A172 (cell line): Measurements from ENCODE around the gene GPRIN1. TPM values are rescaled to one million over a fixed set of nuclear protein-coding genes. Genes with fewer than 3 reads are reported as not detected.

ENCODE experiments used
- DNase-seq: peaks from one replicate; pipeline ENCODE4 v3.0.0-alpha.2; 2015; ENCODE audit warnings: low spot score
- total RNA-seq: library from RNA; depleted of rRNA; stranded (reverse); fragments of >200 nt; shearing (Covaris generic); gene quantifications from 2 replicates; pipeline ENCODE4 v1.2.3, GENCODE V29; 2014

Gene GPRIN1
- total RNA-seq, 1 experiment from 2014 or later, result 24.6 TPM

DNA sequence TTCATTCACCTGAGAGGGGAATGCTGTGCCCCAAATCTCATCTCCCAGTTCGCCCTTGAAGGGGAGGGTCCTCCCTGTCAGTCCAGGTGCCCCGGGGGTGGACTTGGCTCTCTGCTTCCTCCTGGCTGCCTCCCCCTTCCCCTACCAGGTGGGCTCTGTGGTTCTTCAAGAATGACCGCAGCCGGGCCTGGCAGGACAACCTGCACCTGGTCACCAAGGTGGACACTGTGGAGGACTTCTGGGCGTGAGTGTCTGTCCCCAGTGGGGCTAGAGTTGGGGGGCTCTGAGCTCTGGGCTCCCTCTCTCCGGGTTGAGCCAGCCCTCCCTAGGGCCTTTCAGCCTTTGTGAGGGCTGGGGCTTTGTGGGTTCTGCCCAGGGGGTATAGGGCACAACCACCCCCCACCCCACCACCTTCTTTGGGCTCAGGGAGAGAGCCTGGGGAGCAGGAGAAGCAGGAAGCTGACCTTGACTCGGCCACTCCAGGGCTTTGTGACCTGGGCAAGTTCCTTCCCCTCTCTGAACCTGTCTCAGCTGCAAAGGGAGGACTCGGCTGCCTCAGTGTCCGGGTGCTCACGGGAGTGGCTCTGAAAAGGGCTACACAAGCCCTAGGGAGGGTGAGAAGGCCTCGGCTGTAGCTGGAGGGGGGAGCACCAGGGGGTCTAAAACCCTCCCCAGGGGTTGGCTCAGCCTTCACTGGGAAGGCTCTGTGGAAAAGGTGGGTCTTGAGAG is 33.7 kb upstream of the GPRIN1 start:
- DNase-seq, result no peak

DNA sequence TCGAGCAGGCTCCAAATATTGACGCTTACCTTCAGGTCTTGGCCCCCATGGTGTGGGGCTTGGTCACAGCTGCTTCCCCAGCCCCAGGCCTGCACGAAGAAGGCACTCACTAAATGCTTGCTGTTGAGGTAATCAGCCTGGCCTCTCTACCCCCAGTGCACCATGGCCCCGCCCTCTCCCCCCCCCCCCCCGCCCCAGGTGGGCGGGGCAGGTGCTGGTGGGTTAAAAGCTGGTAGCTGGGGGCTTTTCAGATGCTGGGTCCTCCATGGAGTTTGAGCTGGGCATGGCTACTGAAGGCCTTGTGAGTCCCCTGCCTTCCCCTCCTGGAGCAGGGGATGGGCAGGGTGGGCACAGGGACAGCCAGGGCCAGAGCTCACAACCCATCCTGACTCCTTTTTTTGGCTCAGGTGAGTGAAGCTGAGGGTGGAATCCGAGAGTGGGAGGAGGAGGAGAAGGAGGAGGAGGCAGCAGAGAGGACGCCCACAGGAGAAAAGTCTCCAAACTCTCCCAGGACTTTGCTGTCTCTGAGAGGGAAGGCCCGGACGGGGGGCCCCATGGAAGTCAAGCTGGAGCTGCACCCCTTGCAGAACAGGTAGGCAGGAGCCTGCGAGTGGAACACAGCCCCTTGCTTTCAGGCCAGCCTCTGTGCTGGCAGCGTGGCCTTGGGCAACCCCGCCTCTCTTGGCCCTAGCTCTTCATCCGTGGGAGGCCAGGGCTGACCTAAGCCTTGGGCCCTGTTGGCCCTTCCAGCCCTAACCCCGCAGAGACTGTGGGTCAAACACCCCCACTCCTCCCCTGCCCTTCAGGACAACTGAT is 32.9 kb upstream of the GPRIN1 start:
- DNase-seq, result no peak

- no peak for DNase-seq
These were observed 30.7 kb upstream of the GPRIN1 start for GRCh38 chr5:176640616-176641015.

- peak; percentile 41 for DNase-seq
These were observed 30.0 kb upstream of the GPRIN1 start for GRCh38 chr5:176639981-176640380.

- DNase-seq, result no peak
These were observed 29.3 kb upstream of the GPRIN1 start for GRCh38 chr5:176639208-176639607.

- DNase-seq, result no peak
These were observed 28.5 kb upstream of the GPRIN1 start for GRCh38 chr5:176638437-176638836.

DNA sequence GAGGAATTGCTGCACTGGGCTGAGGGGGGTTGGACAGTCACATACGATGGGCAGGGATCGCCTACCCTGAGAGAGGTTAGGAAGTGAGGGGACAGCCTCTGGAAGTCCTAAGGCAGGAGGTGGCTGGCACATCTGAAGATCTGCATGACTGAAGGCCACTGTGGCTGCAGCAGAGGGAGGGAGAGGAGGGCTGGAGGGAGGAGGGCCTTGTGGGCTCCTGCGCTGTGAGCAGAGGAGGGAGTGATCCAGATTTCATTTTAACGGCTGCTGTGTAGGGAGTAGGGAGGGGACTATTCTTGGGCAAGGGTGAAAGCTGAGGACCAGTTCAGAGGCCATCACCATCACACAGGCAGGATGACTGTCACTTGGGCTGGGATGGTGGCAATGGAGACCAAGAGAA is 27.6 kb upstream of the GPRIN1 start:
- no peak for DNase-seq

- DNase-seq, result no peak
These were observed 26.5 kb upstream of the GPRIN1 start for GRCh38 chr5:176636426-176636825.

GRCh38 chr5:176633598-176633997 is 23.6 kb upstream of the GPRIN1 start:
- no peak for DNase-seq

DNA sequence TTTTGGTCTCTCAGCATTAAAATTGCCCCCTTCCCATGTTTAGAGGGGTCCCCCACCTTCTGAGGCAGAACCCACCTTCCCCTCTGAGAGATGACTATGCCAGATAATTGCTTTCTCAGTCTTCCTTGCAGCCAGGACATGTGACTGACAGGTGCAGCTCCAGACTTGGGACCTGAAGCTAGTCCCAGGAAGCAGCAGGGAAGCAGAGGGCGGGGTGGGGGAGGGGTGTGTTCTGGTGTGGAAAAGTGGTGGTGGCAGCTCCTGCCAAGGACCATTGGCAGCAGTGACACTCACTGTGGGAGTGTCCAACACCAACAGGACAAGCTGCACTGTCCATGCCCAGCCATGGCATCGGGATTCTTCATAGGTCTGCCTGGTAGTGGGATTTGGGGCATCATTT is 22.8 kb upstream of the GPRIN1 start:
- DNase-seq, result no peak

DNA sequence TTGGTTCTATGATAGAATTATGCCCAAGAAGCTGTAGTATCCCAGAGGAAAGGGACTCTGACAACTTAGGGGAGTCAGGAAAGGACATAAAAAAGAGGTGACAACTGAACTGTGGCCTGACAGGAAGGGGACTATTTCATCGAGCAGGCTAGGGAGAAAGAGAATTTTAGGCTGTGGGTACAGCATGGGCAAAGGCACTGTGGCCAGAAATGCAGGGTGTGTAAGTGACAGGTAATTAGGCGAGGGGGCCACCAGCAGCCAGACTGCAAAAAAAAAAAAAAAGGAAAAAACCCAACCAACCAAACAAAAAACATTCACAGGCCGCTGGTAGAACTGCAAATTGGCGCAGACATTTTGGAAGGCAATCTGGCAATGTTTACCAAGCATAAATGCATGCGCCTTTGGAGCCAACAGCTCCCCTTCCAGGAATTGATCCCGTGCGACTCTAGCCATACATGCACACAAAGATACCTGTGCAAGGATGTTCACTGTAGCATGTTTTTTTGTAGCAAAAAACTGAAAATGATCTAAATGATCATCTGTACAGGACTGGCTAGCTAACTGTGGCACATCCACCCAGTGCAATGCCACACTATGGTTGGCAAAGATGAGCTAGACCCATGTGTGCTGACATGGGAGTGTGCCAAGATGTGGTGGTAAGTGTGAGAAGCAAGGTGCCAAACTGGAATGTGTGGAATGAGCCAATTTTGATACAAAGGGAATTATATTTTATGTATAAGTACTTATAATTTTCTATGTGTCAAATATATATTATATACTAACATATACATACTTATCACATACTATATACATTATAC is 21.6 kb upstream of the GPRIN1 start:
- DNase-seq, result no peak

GRCh38 chr5:176630681-176631222 is 20.8 kb upstream of the GPRIN1 start:
- no peak for DNase-seq

DNA sequence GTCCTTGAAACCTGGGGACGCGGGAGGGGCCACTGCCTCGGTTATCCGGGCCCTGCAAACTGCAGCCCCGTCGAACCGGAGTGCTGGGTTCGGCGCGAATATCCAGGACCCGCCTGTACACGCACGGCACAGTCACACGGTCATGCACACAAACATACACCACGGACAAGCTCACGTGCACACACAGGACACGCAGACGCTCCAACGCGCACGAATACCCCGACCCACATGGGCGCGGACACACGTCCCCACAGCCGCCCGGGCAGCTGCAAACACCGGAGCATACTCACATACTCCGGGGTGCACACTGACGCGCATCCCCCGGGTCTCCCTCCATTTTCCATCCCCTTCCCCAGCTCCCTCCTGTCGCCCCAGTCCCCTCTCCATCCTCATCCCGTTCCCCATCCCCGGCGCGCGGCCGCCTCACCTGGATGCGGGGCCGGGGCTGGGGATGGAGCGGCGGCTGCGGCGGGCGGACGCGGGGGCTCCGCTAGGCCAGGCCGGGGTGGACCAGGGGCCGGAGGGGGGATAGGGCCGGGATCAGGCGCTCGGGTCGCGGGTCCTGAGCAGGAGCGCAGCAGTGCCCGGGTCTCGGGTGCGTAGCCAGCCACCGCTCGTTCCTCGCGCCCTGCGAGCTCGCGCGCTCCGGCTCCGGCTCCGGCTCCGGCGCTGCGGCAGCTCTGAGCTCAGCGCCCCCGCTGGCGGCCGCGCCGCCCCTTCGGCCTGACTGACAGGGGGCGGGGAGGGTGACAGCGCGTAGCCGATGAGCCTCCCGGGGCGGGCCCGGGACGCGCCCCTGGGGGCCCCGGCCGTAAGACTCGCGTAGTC is 20.1 kb upstream of the GPRIN1 start, which contains the start of the genes EIF4E1B and SNCB:
TSS of gene EIF4E1B (plus strand) at position 823 of the 828 bp plus-strand sequence. CDS start 12,113 bp downstream, outside the sequence.
TSS of gene SNCB (minus strand) at position 682 of the 828 bp plus-strand sequence. CDS start 880 bp downstream, outside the sequence.
- no peak for DNase-seq

DNA sequence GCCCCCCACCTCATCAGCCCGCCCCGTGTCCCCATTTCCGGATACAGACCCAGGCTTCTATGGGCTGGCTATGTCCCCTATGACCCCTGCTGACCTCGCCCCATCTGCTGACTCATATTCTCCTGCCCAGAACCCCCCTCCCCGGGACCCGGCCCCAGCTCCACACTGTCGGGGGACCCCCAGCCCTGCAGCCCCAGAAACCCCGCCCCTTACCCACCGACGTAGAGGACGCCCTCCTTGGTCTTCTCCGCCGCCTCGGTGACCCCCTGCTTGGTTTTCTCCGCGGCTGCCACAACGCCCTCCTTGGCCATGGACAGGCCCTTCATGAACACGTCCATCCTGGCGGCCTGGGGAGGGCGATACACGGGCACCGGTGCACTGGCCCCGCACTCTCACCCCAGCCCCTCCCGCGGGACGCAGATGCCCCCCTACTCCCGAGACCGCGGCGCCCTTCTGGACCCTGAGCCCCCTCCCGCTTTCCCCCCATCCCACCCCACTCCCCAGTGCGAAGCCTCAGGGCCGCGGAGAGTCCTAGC is 19.4 kb upstream of the GPRIN1 start:
- no peak for DNase-seq

GRCh38 chr5:176628406-176629228 is 18.7 kb upstream of the GPRIN1 start:
- no peak for DNase-seq

GRCh38 chr5:176627582-176627981 is 17.6 kb upstream of the GPRIN1 start:
- no peak for DNase-seq

GRCh38 chr5:176626876-176627236 is 16.9 kb upstream of the GPRIN1 start:
- DNase-seq, result no peak

DNA sequence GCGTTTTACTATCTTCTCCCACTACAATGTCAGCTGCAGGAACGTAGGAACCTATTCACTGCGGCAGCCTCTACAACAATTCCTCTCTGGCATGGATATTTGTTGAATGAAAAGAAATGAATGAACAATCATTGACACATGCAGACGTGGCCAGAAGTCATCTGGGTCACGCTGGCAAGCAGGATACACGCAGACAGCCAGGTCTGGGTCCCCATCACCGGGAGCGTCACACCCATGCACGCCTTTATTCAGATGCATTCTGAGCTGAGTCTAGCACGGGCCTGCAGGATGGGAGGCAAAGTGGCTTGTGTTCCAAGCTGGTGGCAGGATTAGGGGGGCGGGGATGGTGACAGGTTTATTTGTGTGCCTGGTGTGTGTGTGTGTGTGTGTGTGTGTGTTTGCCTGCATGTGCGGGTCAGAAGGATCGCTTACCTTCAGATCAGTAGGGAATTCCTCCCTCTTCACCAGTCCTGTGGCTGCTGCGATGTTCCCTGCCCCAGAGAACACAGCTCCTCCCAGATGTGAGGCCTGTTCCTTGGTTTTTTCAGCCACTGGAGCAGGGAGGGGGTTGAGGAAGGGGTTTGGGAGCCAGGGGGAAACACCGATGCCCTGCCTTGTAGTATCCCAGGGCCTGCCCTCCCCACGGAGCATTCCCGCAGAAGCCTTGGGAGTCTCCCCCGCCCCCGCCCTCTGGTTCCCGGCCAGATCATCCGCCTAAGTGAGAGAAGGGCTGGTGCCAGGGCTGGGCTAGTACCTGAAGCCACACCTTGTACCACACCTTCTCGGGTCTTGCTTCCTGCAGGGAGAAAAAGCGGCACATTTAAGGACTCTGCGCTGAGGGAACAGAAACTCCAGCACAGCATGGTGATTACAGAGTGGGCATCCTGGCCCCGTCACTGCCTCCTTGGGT is 16.3 kb upstream of the GPRIN1 start:
- no peak for DNase-seq

- DNase-seq, result no peak
These were observed 15.6 kb upstream of the GPRIN1 start for GRCh38 chr5:176625512-176625911.
